Gastroesophageal sphincter (tissue), 3 donors: ENCODE data around the gene GALNT12.

Experiments used
- POLR2A ChIP-seq, 2 donors: fragments of 450-650 bp; IDR thresholded peaks; one replicate each; pipeline ENCODE4 v1.6.1; 2017; ENCODE audit warnings: antibody characterized with exemption in 2 of 2, mild to moderate bottlenecking in 2 of 2, moderate library complexity in 1 of 2
- POLR2AphosphoS5 ChIP-seq: sonication (generic); formaldehyde crosslinking; IDR thresholded peaks from one replicate; pipeline ENCODE4 v1.6.1; 2017; ENCODE audit warnings: antibody characterized with exemption
- TF ChIP-seq, protein P1 (sequence below), 4 experiments: fragments of 200-600 bp in 2 of 4; fragments of 450-650 bp in 2 of 4; sonication (generic) in 1 of 4; IDR thresholded peaks; one replicate each; pipeline ENCODE4 v1.5.1; 2017 to 2019; ENCODE audit warnings: antibody characterized with exemption in 4 of 4, mild to moderate bottlenecking in 2 of 4, moderate library complexity in 2 of 4

DNA sequence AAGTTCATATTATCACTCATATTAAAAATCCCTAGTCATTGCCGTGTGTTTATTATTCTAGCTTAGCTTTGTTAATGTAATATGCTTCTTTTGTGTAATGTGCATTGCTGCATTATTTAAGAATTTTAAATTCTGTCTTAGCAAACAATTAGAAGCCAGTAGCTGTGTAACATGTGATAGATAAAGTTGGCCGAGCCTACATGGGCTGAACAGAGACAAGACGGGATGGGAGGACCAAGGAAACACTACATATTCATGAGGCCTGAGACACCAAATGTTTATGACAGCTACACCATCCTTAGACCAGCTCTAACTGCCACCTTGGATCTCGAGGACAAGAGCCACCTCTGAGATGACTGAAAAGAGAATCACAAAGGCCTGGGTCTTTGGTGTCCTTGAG is 85.2 kb downstream of the GALNT12 start:
- TF ChIP-seq, protein P1, sequence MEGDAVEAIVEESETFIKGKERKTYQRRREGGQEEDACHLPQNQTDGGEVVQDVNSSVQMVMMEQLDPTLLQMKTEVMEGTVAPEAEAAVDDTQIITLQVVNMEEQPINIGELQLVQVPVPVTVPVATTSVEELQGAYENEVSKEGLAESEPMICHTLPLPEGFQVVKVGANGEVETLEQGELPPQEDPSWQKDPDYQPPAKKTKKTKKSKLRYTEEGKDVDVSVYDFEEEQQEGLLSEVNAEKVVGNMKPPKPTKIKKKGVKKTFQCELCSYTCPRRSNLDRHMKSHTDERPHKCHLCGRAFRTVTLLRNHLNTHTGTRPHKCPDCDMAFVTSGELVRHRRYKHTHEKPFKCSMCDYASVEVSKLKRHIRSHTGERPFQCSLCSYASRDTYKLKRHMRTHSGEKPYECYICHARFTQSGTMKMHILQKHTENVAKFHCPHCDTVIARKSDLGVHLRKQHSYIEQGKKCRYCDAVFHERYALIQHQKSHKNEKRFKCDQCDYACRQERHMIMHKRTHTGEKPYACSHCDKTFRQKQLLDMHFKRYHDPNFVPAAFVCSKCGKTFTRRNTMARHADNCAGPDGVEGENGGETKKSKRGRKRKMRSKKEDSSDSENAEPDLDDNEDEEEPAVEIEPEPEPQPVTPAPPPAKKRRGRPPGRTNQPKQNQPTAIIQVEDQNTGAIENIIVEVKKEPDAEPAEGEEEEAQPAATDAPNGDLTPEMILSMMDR (IDR thresholded peaks at IDR 0.05) = no peak
- TF ChIP-seq POLR2A (IDR thresholded peaks at IDR 0.05) (no peak), POLR2AphosphoS5 (no peak)
